Breast epithelium (tissue), 4 donors: ENCODE results near the gene FGF2. TPM values are rescaled to one million over a fixed set of nuclear protein-coding genes. Genes with fewer than 3 reads are reported as not detected.
"Not testable (repeated sequence)": the region's sequence is repeated elsewhere in the genome, so short reads cannot be mapped to it uniquely, and the experiment has no call there.

Experiments
- DNase-seq, 2 donors: peaks; one replicate each; pipeline ENCODE4 v3.0.0-alpha.2; 2019; ENCODE audit warnings: low spot score in 2 of 2
- H3K27ac ChIP-seq, 2 donors: fragments of 200-600 bp; sonication (generic) in 1 of 2; one replicate each; pipeline ENCODE4 v1.5.1; 2016 to 2019; ENCODE audit warnings: mild to moderate bottlenecking in 1 of 2
- H3K27me3 ChIP-seq, 2 donors: fragments of 200-600 bp; sonication (generic) in 1 of 2; one replicate each; pipeline versions ENCODE4 v1.5.1 to v1.6.0; 2017 to 2019; ENCODE audit warnings: control low read depth in 1 of 2, mild to moderate bottlenecking in 1 of 2
- H3K36me3 ChIP-seq: fragments of 200-600 bp; one replicate; pipeline ENCODE4 v1.5.1; 2019
- H3K4me1 ChIP-seq, 2 donors: fragments of 200-600 bp; sonication (generic); one replicate each; pipeline ENCODE4 v1.5.1; 2016 to 2019; ENCODE audit warnings: control low read depth in 1 of 2
- H3K4me3 ChIP-seq, 3 donors: fragments of 200-600 bp; sonication (generic); 1 replicate in 2 of 3; 2 replicates in 1 of 3; pipeline ENCODE4 v1.5.1; 2016 to 2019; ENCODE audit warnings: mild to moderate bottlenecking in 3 of 3, moderate library complexity in 2 of 3
- H3K9me3 ChIP-seq, 2 donors: fragments of 200-600 bp; sonication (generic) in 1 of 2; one replicate each; pipeline ENCODE4 v1.5.1; 2016 to 2019; ENCODE audit warnings: control low read depth in 1 of 2
- CTCF ChIP-seq, 3 donors: fragments of 450-650 bp; IDR thresholded peaks; one replicate each; pipeline ENCODE4 v1.5.1; 2016 to 2017; ENCODE audit warnings: antibody characterized with exemption in 3 of 3, mild to moderate bottlenecking in 3 of 3, moderate library complexity in 3 of 3
- POLR2A ChIP-seq: fragments of 450-650 bp; IDR thresholded peaks from one replicate; pipeline ENCODE4 v1.6.1; 2016; ENCODE audit warnings: antibody characterized with exemption, mild to moderate bottlenecking, moderate library complexity
- POLR2AphosphoS5 ChIP-seq, 3 donors: sonication (generic); formaldehyde crosslinking; IDR thresholded peaks; one replicate each; pipeline ENCODE4 v1.6.1; 2017; ENCODE audit warnings: antibody characterized with exemption in 3 of 3
- intact Hi-C: fragments of 100-400 bp; cut with DNase I; formaldehyde crosslinking; loops from one replicate; pipeline ENCODE4 v1.15.1; 2023; ENCODE audit warnings: low total_unique reads
- total RNA-seq, 3 donors: library from RNA; depleted of rRNA; stranded (reverse); fragments of >200 nt; gene quantifications; one replicate each; pipeline ENCODE4 v1.1.0, GENCODE V29; 2016

FGF2 gene
- total RNA-seq, 3 donors from 2014 or later = 21.6 to 53.6 (median 33.0) TPM

- H3K27me3 ChIP-seq = no peaks in the 10 kb centered on the region
- H3K36me3 ChIP-seq = no peaks in the 10 kb centered on the region
- peak within 1 kb of the TSS; percentile 50 to 81 for H3K27ac ChIP-seq
- H3K4me1 ChIP-seq = no peaks in the 10 kb centered on the region
- peak within 1 kb of the TSS; percentile 75 to 84 (median 76) for H3K4me3 ChIP-seq
- DNase-seq = peak in 1 of 2 donors; percentile 54
- peak in 1 of 3 donors; percentile 8 for TF ChIP-seq POLR2AphosphoS5 (IDR thresholded peaks at IDR 0.05)
- no peak for TF ChIP-seq CTCF (IDR thresholded peaks at IDR 0.05)
- no peak for TF ChIP-seq POLR2A
- intact Hi-C loops = loop anchor here (5.0 kb wide), 1 partner anchor 160 kb away; no protein-coding TSS in a partner anchor
- H3K9me3 ChIP-seq = no peaks in the 10 kb centered on the region
Measured at GRCh38 chr4:122921971-122922876, 95.6 kb downstream of the FGF2 start, which contains the start of gene NUDT6. Gene NUDT6 (minus strand): TSS chr4:122922597. CDS start chr4:122922572, 25 bp downstream.

- TF ChIP-seq POLR2AphosphoS5 (IDR thresholded peaks at IDR 0.05) = peak in 1 of 3 donors; percentile 11
- no peak for TF ChIP-seq POLR2A
- no peak for TF ChIP-seq CTCF (IDR thresholded peaks at IDR 0.05)
- Histone ChIP-seq H3K9me3 (no peaks in the 10 kb centered on the region), H3K36me3 (no peaks in the 10 kb centered on the region), H3K27ac (peak overlapping the region; percentile 31 to 81), H3K4me3 (peak overlapping the region; percentile 75 to 84 (median 76)), H3K27me3 (no peaks in the 10 kb centered on the region), H3K4me1 (no peaks in the 10 kb centered on the region)
- intact Hi-C loops = loop anchor here (5.0 kb wide), 1 partner anchor 161 kb away; no protein-coding TSS in a partner anchor
- DNase-seq = peak; percentile 63 to 74
Measured at GRCh38 chr4:122922877-122923511, 96.4 kb downstream of the FGF2 start.

GRCh38 chr4:122928930-122929329, 102.3 kb downstream of the FGF2 start:
- TF ChIP-seq POLR2AphosphoS5 (IDR thresholded peaks at IDR 0.05) (no peak), CTCF (IDR thresholded peaks at IDR 0.05) (no peak)
- H3K36me3 ChIP-seq = no peaks in the 10 kb centered on the region
- no peaks in the 10 kb centered on the region for H3K9me3 ChIP-seq
- DNase-seq = no peak
- no peak overlapping the region for H3K4me3 ChIP-seq
- H3K27me3 ChIP-seq = no peaks in the 10 kb centered on the region
- H3K4me1 ChIP-seq = no peaks in the 10 kb centered on the region
- H3K27ac ChIP-seq = no peak overlapping the region
- intact Hi-C loops = no loop called here

- H3K27me3 ChIP-seq = no peaks in the 10 kb centered on the region
- peak in 2 of 3 donors; percentile 46 to 48 for TF ChIP-seq CTCF (IDR thresholded peaks at IDR 0.05)
- TF ChIP-seq POLR2AphosphoS5 (IDR thresholded peaks at IDR 0.05) = no peak
- intact Hi-C loops = no loop called here
- no peak for DNase-seq
- H3K4me1 ChIP-seq = no peaks in the 10 kb centered on the region
- no peaks in the 10 kb centered on the region for H3K36me3 ChIP-seq
- H3K9me3 ChIP-seq = no peaks in the 10 kb centered on the region
- H3K27ac ChIP-seq = no peak overlapping the region
- no peak overlapping the region for H3K4me3 ChIP-seq
Measured at GRCh38 chr4:122930862-122931261, 104.2 kb downstream of the FGF2 start.

GRCh38 chr4:122932763-122933162, 106.1 kb downstream of the FGF2 start:
- no peaks in the 10 kb centered on the region for H3K9me3 ChIP-seq
- H3K27ac ChIP-seq = no peak overlapping the region
- no peaks in the 10 kb centered on the region for H3K27me3 ChIP-seq
- no peak for DNase-seq
- no peak overlapping the region for H3K4me3 ChIP-seq
- H3K4me1 ChIP-seq = no peaks in the 10 kb centered on the region
- no peaks in the 10 kb centered on the region for H3K36me3 ChIP-seq
- intact Hi-C loops = no loop called here
- TF ChIP-seq CTCF (IDR thresholded peaks at IDR 0.05) = no peak
- no peak for TF ChIP-seq POLR2A
- TF ChIP-seq POLR2AphosphoS5 (IDR thresholded peaks at IDR 0.05) = no peak

GRCh38 chr4:122945136-122945535, 118.5 kb downstream of the FGF2 start:
- H3K27ac ChIP-seq, H3K27me3 ChIP-seq, H3K4me1 ChIP-seq, H3K9me3 ChIP-seq, H3K4me3 ChIP-seq, DNase-seq, intact Hi-C loops, H3K36me3 ChIP-seq: not testable (repeated sequence)
